ENCODE data around the gene FKBP1B.

DNA sequence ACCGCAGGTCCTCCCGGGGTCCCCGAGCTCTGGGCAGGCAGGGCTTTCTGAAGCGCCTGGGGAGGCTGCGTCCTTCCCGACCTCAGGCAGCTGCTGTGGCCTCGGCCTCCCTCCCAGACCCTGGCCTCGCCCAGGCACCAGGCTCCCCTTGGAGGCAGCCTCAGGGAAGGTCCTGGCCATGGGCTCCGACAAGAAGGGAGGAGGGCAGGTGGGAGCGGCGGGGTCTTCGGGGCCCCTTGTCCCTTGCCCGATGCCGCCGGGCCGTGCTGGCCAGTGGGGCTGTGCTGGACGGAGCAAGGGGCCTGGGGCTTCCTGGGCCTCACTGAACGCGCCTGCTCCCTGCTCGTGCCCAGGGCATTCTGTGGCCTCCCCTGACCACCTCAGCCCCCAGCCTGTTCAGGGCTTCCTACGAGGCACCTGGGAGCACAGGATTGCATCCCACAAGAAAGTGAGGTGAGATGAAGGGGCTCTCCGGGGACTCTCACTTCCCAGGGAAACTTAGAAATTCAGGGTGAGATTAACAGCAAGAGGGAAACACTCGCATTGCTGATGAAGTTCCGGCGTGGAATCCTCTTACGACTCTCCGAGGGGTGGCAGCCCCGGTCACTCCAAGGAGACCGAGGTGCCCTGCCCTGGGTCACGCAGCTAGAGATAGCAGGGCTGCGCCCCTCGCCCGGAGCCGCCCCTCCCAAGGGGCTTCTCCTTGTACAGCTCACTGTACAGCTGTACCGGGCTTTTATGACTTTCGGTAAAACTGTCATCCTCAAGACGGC lies 38.9 kb upstream of the FKBP1B start:
- TF ChIP-seq ATF6 (CRISPR knock-in tag; IDR thresholded peaks at IDR 0.05) (no peak), CREB1 (CRISPR knock-in tag; IDR thresholded peaks at IDR 0.05) (no peak), NFE2L1 (CRISPR knock-in tag; IDR thresholded peaks at IDR 0.05) (no peak)
- TF ChIP-seq, protein P1, sequence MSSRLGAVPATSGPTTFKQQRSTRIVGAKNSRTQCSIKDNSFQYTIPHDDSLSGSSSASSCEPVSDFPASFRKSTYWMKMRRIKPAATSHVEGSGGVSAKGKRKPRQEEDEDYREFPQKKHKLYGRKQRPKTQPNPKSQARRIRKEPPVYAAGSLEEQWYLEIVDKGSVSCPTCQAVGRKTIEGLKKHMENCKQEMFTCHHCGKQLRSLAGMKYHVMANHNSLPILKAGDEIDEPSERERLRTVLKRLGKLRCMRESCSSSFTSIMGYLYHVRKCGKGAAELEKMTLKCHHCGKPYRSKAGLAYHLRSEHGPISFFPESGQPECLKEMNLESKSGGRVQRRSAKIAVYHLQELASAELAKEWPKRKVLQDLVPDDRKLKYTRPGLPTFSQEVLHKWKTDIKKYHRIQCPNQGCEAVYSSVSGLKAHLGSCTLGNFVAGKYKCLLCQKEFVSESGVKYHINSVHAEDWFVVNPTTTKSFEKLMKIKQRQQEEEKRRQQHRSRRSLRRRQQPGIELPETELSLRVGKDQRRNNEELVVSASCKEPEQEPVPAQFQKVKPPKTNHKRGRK (CRISPR knock-in tag; IDR thresholded peaks at IDR 0.05; ENCODE audit: borderline replicate concordance) = no peak
